GM12875 (cell line): Measurements from ENCODE around the gene AFF2.

Experiments used
- H3K4me3 ChIP-seq: one replicate; pipeline ENCODE4 v1.5.1; 2011; ENCODE audit warnings: low read depth, low read length, control low read depth
- CTCF ChIP-seq: IDR thresholded peaks from 2 replicates; pipeline ENCODE4 v1.5.1; 2011; ENCODE audit warnings: low read depth, mild to moderate bottlenecking, control low read depth, inconsistent platforms, low read length, moderate library complexity, borderline replicate concordance; ENCODE audit not compliant: insufficient read depth

Gene AFF2

GRCh38 chrX:148763896-148764295 is 263.5 kb downstream of the AFF2 start:
- no peak overlapping the region for H3K4me3 ChIP-seq
- no peak for TF ChIP-seq CTCF

DNA sequence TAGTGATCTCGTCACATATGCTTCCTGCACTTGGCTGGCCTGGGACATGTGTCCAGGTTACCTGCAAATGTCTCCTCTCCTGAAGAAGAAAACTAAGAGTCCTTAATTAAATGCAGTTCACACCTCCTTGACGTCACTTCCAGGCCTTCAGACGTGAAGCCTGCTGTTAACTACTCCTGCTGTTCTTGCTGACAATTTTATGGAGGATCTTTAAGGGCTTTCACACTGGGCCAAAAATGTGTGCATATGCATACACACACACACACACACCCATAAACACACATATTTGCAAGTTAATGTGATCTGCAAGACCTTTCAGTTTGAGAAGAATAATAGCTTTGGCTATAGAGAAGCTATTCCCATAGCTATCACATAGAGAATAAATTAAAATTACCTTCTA is 267.9 kb downstream of the AFF2 start:
- no peak for TF ChIP-seq CTCF
- H3K4me3 ChIP-seq = no peak overlapping the region

- TF ChIP-seq CTCF = no peak
- no peak overlapping the region for H3K4me3 ChIP-seq
Measured at GRCh38 chrX:148771440-148771839, 271.0 kb downstream of the AFF2 start.

DNA sequence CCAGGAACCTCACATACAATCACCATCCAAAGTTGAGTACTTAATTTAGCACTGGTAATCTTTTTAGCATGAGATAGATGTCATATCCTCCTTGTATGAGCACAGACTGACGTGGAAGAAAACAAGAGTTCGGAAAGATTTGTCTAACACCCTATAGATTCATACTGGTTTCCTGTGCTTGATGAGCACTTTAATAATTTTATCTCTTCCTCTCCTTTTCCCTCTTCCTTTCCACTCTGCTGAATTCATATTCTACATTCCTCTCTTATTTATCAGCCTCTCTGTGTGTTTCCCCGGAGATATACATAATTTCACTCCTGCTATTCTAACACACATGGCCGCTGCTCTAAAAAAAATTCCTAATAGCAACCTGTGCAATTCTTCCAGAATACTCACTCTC is 273.9 kb downstream of the AFF2 start:
- TF ChIP-seq CTCF = no peak

DNA sequence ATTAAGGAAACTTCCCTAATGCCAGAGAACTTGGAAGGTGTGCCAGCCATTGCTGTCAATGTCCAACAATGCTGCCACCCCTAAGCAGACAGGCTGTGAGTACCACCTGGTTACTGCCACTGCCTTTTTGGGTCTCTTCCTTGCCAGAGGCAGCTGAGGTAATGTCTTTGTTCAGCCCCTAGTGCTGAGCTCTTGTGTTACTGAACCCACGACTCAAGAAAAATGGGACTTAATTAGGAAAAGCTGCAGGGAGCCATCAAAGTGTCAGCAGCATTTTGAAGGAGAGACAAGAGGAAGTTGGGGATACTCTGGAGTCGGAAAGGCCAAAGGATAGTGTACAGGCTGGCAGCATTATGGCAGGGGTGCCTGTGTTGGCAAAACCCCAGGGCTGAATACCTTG is 283.7 kb downstream of the AFF2 start:
- no peak overlapping the region for H3K4me3 ChIP-seq
- TF ChIP-seq CTCF = no peak

More for the DNA sequence above, 273.9 kb downstream of the AFF2 start:
- H3K4me3 ChIP-seq = no peak overlapping the region

DNA sequence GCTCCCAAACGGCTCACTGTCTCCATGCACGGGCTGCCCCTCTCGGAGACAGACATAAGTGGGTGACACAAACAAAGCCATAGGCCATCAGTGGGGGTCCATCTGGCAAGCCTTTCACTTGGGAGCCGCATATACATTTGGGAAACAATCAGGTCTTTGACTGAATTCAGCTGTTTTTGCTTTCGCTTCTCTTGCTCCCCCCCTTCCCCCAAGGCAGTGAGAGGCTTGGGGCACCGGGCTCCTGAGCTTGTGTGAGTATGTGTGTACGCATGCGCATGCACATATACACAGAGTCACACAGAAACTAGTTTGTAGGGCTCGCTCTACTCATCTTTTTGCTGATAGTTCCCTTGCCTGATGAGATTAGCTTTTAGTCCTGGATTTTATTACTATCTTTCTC is 284.4 kb downstream of the AFF2 start:
- TF ChIP-seq CTCF = no peak
- no peak overlapping the region for H3K4me3 ChIP-seq

DNA sequence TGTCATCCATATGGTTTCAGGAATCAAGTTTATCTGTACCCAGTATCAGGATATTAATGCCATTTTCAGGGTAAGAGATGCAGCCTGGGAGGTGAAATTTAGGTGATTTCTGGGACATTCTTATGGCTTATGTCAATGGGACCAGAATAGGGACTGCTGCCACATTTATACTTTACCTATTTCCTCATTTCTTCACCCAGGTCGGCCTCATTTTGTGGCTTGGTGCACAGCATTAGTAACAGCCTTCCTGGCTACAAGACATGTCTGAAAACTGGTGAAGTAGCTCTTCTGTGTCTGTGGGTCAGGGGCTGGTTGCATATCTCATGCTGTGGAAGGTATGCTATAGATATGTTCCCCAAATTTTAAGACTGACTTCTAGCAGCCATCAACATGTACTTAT is 284.8 kb downstream of the AFF2 start:
- no peak overlapping the region for H3K4me3 ChIP-seq
- no peak for TF ChIP-seq CTCF
